BLaER1 treated with 17β-estradiol and CSF1 and Interleukin-3, amounts not matched to agents 10 nM and 100 nM (cell line): ENCODE data around the gene TMEM44.
A peak's percentile ranks its signal among the peaks of the same experiment; 100 is the strongest.

Experiments
- H3K27ac ChIP-seq, 11 experiments: shearing (Covaris generic); formaldehyde crosslinking; 2 replicates each; pipeline ENCODE4 v1.8.1; 2022
- H3K27me3 ChIP-seq, 11 experiments: shearing (Covaris generic); formaldehyde crosslinking; 2 replicates each; pipeline ENCODE4 v1.8.1; 2022
- H3K36me3 ChIP-seq, 11 experiments: shearing (Covaris generic); formaldehyde crosslinking; 2 replicates each; pipeline ENCODE4 v1.8.1; 2022
- H3K4me1 ChIP-seq, 10 experiments: shearing (Covaris generic); formaldehyde crosslinking; 2 replicates each; pipeline ENCODE4 v1.8.1; 2022
- H3K4me2 ChIP-seq, 11 experiments: shearing (Covaris generic); formaldehyde crosslinking; 2 replicates each; pipeline ENCODE4 v1.8.1; 2022
- H3K4me3 ChIP-seq, 10 experiments: shearing (Covaris generic); formaldehyde crosslinking; 2 replicates each; pipeline ENCODE4 v1.8.1; 2022
- H3K9ac ChIP-seq, 11 experiments: shearing (Covaris generic); formaldehyde crosslinking; 2 replicates each; pipeline ENCODE4 v1.8.1; 2022
- H3K9me3 ChIP-seq, 11 experiments: shearing (Covaris generic); formaldehyde crosslinking; replicated peaks in 1 of 11; 2 replicates each; pipeline ENCODE4 v1.8.1; 2022
- H4K20me1 ChIP-seq, 11 experiments: shearing (Covaris generic); formaldehyde crosslinking; 2 replicates each; pipeline ENCODE4 v1.8.1; 2022
- Cebpa-rat ChIP-seq, 11 experiments: shearing (Covaris generic); IDR thresholded peaks; 2 replicates each; pipeline ENCODE4 v1.8.1; 2022

Gene TMEM44

DNA sequence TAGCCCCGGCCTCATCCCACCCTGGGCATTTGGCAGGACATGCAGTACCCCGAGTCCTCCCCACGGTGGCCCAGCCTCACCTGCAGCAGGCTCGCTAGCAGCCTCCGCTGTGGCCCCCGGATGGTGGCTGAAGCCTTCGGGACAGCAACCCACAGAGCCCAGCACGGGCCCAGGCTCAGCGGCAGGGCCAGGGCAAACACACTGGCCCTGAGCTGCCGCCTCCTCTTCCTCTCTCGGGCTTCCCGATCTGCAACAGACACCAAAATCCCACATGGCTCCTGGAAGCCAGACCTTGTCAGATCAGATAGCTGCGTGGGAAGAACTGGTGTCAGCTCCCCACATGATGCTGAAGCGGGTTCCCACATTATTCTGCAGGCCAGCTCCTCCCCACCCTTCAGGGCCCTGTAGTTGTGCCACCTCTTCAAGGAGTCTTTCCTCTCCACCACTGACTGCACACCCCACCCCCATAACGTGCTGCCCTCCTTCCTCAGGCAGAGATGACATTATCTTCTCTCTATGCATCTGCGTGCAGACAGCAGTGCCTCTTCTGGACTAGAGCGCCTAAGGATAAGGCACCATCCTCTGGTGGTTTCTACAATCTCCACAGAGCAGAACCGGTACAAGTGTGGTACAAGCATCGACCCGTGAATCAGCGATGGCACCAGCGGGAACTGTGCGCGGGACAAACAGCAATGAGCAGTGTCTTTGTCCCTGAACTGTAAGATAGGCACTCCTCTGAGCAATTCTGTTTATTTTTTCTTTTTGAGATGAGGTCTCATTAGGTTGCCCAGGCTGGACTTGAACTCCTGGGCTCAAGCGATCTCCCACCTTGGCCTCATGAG, 9.5 kb downstream of the TMEM44 start:
- TF ChIP-seq Cebpa-rat (IDR thresholded peaks at IDR 0.05) = no peak
- Histone ChIP-seq H4K20me1 (peaks cover 0 to 32% (median 0%) of the 10 kb centered on the region in 11 experiments; a peak in 4 of 22 replicates), H3K27ac (peak overlapping the region in 4 of 11 experiments; percentile 16 to 30 (median 21); a peak in 5 of 22 replicates), H3K27me3 (no peaks in the 10 kb centered on the region), H3K4me3 (no peak overlapping the region), H3K9me3 (peaks cover 0 to 4% (median 0%) of the 10 kb centered on the region in 11 experiments; a peak in 3 of 22 replicates), H3K4me1 (peaks cover 40 to 64% (median 56%) of the 10 kb centered on the region in 10 experiments), H3K4me2 (peak overlapping the region; percentile 17 to 85 (median 69); a peak in 21 of 22 replicates), H3K36me3 (peaks cover 32 to 72% (median 41%) of the 10 kb centered on the region in 11 experiments), H3K9ac (peak overlapping the region in 6 of 11 experiments; percentile 11 to 44 (median 37); a peak in 9 of 22 replicates)

DNA sequence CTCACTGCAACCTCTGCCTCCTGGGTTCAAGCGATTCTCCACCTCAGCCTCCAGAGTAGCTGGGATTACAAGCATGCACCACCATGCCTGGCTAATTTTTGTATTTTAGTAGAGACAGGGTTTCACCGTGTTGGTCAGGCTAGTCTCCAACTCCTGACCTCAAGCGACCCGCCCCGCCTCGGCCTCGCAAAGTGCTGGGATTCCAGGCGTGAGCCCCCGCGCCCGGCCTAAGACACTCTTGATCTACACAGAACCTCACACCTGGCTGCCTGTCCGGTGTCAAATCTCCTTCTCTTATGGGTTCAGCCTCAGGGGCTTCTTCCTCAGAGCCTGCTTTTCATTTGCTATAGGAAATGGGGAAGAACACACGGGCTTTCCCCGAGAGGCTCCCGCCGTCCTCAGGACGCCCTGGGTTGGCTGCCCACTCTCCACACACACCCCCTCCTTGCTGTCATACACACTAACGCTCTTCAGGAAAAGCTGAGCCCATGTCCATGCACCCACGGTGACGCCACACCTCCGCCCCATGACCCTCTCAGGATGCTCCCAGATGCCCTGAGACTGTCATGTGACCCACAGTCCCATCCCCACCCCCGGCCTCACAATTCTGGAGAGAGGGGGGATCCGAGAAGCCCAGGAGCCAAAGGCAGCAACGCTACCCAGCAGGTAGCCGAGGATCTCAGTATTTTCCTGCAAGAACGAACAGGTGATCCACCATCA, 10.4 kb downstream of the TMEM44 start:
- Histone ChIP-seq H3K9me3 (no peaks in the 10 kb centered on the region), H3K4me2 (peak overlapping the region; percentile 21 to 85 (median 69); a peak in 19 of 22 replicates), H3K4me1 (peaks cover 40 to 68% (median 57%) of the 10 kb centered on the region in 10 experiments), H3K27me3 (no peaks in the 10 kb centered on the region), H3K36me3 (peaks cover 26 to 63% (median 33%) of the 10 kb centered on the region in 11 experiments), H4K20me1 (peaks cover 0 to 32% (median 0%) of the 10 kb centered on the region in 11 experiments; a peak in 4 of 22 replicates), H3K27ac (peak overlapping the region in 2 of 11 experiments; percentile 16 to 30; a peak in 2 of 22 replicates), H3K9ac (peak overlapping the region in 3 of 11 experiments; percentile 32 to 44 (median 36); a peak in 2 of 22 replicates), H3K4me3 (no peak overlapping the region)
- TF ChIP-seq Cebpa-rat (IDR thresholded peaks at IDR 0.05) = no peak

DNA sequence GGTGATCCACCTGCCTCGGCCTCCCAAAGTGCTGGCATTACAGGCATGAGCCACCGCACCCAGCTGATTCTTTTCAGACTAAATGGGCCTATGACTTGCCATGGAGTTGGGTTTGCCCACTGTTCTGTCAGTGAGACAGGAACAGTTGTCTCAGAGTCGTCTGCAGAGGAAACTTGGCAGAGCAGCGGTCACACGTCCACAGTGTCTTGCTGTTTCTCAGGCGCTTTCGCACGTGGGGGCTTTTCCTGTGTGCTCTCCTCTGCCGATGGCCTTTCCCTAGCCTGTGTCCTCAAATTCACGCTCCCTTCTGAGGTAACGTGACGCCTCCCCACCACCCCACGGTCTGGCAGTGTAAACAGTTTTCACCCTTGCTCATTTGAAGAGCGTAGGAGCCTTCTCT, 11.3 kb downstream of the TMEM44 start:
- Histone ChIP-seq H3K4me1 (peaks cover 40 to 76% (median 62%) of the 10 kb centered on the region in 10 experiments), H3K4me2 (peak overlapping the region; percentile 42 to 85 (median 75); a peak in 21 of 22 replicates), H3K9ac (peak overlapping the region in 6 of 11 experiments; percentile 2 to 66 (median 54); a peak in 7 of 22 replicates), H3K9me3 (no peaks in the 10 kb centered on the region), H3K36me3 (peaks cover 22 to 55% (median 33%) of the 10 kb centered on the region in 11 experiments), H3K27ac (peak overlapping the region in 7 of 11 experiments; percentile 43 to 78 (median 67); a peak in 11 of 22 replicates), H3K4me3 (no peak overlapping the region), H4K20me1 (peaks cover 0 to 32% (median 0%) of the 10 kb centered on the region in 11 experiments; a peak in 4 of 22 replicates), H3K27me3 (no peaks in the 10 kb centered on the region)
- TF ChIP-seq Cebpa-rat (IDR thresholded peaks at IDR 0.05) = no peak

DNA sequence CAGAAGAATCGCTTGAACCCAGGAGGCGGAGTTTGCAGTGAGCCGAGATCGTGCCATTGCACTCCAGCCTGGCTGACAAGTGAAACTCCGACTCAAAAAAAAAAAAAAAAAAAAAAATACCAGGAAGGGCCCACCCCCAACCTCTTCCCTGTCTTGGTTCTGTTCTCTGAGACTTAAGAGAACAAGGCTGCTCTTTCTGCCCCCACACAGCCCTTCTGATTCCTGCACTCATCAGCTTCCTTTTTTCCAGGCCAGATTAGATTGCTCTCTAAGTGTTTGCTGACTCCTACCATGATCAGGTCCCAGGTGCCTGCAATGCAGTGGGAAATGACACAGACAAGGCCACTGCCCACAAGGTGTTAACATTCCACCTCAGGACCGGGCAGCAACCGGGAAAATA, 13.0 kb downstream of the TMEM44 start:
- peaks cover 12 to 46% (median 23%) of the 10 kb centered on the region in 11 experiments; a peak in 21 of 22 replicates for H3K36me3 ChIP-seq
- H4K20me1 ChIP-seq = peaks cover 0 to 31% (median 0%) of the 10 kb centered on the region in 11 experiments; a peak in 4 of 22 replicates
- H3K4me2 ChIP-seq = peak overlapping the region; percentile 42 to 85 (median 75); a peak in 21 of 22 replicates

DNA sequence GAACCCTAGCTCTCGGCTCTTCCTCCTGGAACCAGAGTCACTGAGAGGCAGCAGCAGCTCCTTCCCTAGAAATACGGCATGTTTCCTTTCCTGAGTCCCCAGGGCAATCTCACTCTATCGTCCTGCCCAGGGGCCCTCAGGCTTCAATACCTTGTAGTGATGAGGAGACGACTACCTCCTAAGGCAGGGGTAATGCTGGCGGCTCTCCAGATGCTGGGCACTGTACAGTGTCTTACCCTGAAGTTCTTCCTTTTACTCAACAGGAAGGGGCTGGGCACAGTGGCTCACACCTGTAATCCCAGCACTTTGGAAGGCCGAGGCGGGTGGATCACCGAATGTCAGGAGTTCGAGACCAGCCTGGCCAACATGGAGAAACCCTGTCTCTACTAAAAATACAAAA, 13.5 kb downstream of the TMEM44 start:
- no peaks in the 10 kb centered on the region for H3K9me3 ChIP-seq
- TF ChIP-seq Cebpa-rat (IDR thresholded peaks at IDR 0.05) = no peak
- peak overlapping the region in 5 of 11 experiments; percentile 23 to 78 (median 47); a peak in 9 of 22 replicates for H3K27ac ChIP-seq
- peak overlapping the region in 5 of 11 experiments; percentile 7 to 85 (median 81); a peak in 7 of 22 replicates for H3K4me2 ChIP-seq
- peaks cover 40 to 81% (median 71%) of the 10 kb centered on the region in 10 experiments for H3K4me1 ChIP-seq
- H3K36me3 ChIP-seq = peaks cover 7 to 46% (median 20%) of the 10 kb centered on the region in 11 experiments; a peak in 20 of 22 replicates
- no peak overlapping the region for H3K4me3 ChIP-seq
- H3K9ac ChIP-seq = peak overlapping the region in 2 of 11 experiments; percentile 16 to 22; a peak in 1 of 22 replicates
- no peaks in the 10 kb centered on the region for H3K27me3 ChIP-seq
- H4K20me1 ChIP-seq = peaks cover 0 to 27% (median 0%) of the 10 kb centered on the region in 11 experiments; a peak in 3 of 22 replicates

More for the DNA sequence above, 13.0 kb downstream of the TMEM44 start:
- no peak for TF ChIP-seq Cebpa-rat (IDR thresholded peaks at IDR 0.05)
- H3K27ac ChIP-seq = peak overlapping the region in 8 of 11 experiments; percentile 43 to 78 (median 66); a peak in 13 of 22 replicates
- no peak overlapping the region for H3K4me3 ChIP-seq
- H3K9ac ChIP-seq = peak overlapping the region in 1 of 11 experiments; percentile 30; a peak in 2 of 22 replicates
- H3K4me1 ChIP-seq = peaks cover 40 to 85% (median 72%) of the 10 kb centered on the region in 10 experiments
- H3K27me3 ChIP-seq = no peaks in the 10 kb centered on the region
- no peaks in the 10 kb centered on the region for H3K9me3 ChIP-seq

DNA sequence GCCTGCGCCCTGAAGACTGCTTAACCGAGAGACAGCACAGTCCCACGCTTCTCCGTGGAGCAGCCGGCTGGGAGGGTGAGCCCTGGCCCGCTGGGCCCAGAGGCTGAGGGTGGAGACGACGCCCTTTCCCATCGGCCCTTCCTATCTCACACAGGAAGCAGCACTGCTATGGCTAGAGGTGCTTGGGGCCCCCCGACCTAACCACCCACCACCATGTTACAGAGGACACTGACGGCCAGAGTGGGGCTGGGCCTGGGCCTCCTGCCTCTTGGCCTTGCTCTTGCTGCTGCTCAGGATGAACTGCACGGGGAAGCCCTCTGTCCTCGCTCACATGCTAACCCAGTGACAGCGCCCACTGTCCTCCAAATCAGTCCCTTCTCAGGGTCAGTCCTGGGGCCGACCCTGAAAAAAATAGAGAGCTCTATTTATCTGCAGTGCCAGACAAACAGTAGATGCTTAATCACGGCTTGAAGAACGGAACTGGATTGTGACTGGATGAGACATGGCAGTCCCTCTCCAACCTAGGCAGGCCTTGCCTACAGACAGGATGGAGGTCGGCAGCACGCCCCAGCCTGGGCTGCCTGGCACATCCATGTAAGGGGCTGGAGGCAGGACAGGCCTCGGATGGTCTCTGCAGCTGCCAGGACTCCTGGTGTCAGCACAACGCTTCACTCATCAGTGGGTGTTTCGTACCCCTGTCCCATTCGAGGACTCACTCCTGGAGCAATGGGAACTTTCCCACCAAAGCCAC, 14.2 kb downstream of the TMEM44 start:
- H3K4me2 ChIP-seq = peak overlapping the region in 2 of 11 experiments; percentile 82 to 85; a peak in 3 of 22 replicates
- no peak overlapping the region for H3K4me3 ChIP-seq
- peaks cover 37 to 74% (median 65%) of the 10 kb centered on the region in 10 experiments for H3K4me1 ChIP-seq
- peaks cover 0 to 22% (median 0%) of the 10 kb centered on the region in 11 experiments; a peak in 3 of 22 replicates for H4K20me1 ChIP-seq
- no peaks in the 10 kb centered on the region for H3K9me3 ChIP-seq
- H3K36me3 ChIP-seq = peaks cover 7 to 47% (median 24%) of the 10 kb centered on the region in 11 experiments; a peak in 19 of 22 replicates
- no peak for TF ChIP-seq Cebpa-rat (IDR thresholded peaks at IDR 0.05)
- no peaks in the 10 kb centered on the region for H3K27me3 ChIP-seq
- H3K9ac ChIP-seq = peak overlapping the region in 2 of 11 experiments; percentile 21 to 22; a peak in 1 of 22 replicates
- H3K27ac ChIP-seq = peak overlapping the region in 6 of 11 experiments; percentile 6 to 78 (median 42); a peak in 10 of 22 replicates

DNA sequence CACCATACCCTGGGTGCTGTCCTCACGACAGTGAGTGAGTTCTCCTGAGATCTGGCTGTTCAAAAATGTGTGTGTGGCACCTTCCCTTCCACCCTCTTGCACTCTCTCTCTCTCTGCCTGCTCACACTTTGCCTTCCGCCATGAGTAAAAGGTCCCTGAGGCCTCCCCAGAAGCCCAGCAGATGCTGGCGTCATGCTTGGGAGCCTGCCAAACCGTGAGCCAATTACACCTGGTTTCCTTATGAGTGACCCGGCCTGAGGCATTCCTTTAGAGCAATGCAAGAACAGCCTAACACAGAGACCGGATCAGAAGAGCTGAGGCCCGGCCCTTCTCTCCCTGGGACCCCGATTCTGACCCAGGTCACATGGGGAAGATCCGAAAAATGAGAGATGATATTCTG, 15.4 kb downstream of the TMEM44 start:
- H3K9ac ChIP-seq = no peak overlapping the region; a peak in 1 of 22 replicates
- no peak overlapping the region for H3K4me3 ChIP-seq
- peaks cover 27 to 63% (median 53%) of the 10 kb centered on the region in 10 experiments for H3K4me1 ChIP-seq
- peak overlapping the region in 3 of 11 experiments; percentile 10 to 25 (median 23); a peak in 2 of 22 replicates for H3K27ac ChIP-seq
- no peaks in the 10 kb centered on the region for H3K9me3 ChIP-seq
- H3K36me3 ChIP-seq = peaks cover 7 to 43% (median 28%) of the 10 kb centered on the region in 11 experiments; a peak in 19 of 22 replicates
- H3K27me3 ChIP-seq = no peaks in the 10 kb centered on the region
- H4K20me1 ChIP-seq = peaks cover 0 to 17% (median 0%) of the 10 kb centered on the region in 11 experiments; a peak in 1 of 22 replicates
- peak overlapping the region in 2 of 11 experiments; percentile 6 to 7; a peak in 2 of 22 replicates for H3K4me2 ChIP-seq
- no peak for TF ChIP-seq Cebpa-rat (IDR thresholded peaks at IDR 0.05)
